Measurements from ENCODE around the gene NEB.

- TF ChIP-seq, protein P1, sequence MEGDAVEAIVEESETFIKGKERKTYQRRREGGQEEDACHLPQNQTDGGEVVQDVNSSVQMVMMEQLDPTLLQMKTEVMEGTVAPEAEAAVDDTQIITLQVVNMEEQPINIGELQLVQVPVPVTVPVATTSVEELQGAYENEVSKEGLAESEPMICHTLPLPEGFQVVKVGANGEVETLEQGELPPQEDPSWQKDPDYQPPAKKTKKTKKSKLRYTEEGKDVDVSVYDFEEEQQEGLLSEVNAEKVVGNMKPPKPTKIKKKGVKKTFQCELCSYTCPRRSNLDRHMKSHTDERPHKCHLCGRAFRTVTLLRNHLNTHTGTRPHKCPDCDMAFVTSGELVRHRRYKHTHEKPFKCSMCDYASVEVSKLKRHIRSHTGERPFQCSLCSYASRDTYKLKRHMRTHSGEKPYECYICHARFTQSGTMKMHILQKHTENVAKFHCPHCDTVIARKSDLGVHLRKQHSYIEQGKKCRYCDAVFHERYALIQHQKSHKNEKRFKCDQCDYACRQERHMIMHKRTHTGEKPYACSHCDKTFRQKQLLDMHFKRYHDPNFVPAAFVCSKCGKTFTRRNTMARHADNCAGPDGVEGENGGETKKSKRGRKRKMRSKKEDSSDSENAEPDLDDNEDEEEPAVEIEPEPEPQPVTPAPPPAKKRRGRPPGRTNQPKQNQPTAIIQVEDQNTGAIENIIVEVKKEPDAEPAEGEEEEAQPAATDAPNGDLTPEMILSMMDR (IDR thresholded peaks at IDR 0.05): no peak
- TF ChIP-seq POLR2A (IDR thresholded peaks at IDR 0.05; ENCODE audit: low read length) (no peak), HOXB13 (CRISPR knock-in tag; IDR thresholded peaks at IDR 0.05; ENCODE audit: low read depth) (no peak), CHD4 (IDR thresholded peaks at IDR 0.05; ENCODE audit: borderline replicate concordance) (no peak)
Observed at GRCh38 chr2:151672277-151672676, 62.0 kb downstream of the NEB start.
